ENCODE measurements around the gene RNFT2.
"Not testable (repeated sequence)": the region's sequence is repeated elsewhere in the genome, so short reads cannot be mapped to it uniquely, and the experiment has no call there.

The RNFT2 gene

GRCh38 chr12:116739381-116739887 lies 1.3 kb downstream of the RNFT2 start:
- in situ Hi-C loops (cut with MboI; ENCODE audit: low sequenced_read_pairs) = no loop called here

GRCh38 chr12:116742787-116743186 lies 4.7 kb downstream of the RNFT2 start:
- in situ Hi-C loops (cut with MboI; ENCODE audit: low sequenced_read_pairs) = not testable (repeated sequence)

- in situ Hi-C loops (cut with MboI; ENCODE audit: low sequenced_read_pairs) = no loop called here
Measured at GRCh38 chr12:116744766-116745165, 6.7 kb downstream of the RNFT2 start.

DNA sequence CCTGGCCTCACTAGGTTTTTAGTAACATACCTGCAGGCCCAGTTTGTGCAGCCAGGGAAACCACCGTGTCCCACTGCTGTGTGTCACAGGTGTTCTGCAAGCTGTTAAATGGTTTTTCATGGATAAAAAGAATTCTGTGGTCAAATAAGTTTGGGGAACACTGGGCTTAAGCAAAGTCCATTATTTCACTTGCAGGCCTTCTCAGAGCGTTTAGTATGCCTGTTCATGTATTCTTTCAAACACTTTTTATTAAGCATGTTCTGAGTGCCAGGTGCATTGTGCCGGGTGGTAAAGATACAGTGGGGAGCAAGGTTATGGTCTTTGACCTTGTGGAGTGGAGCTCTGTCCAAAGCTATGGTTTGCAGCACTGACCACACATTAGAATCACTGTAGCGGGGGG lies 7.4 kb downstream of the RNFT2 start:
- in situ Hi-C loops (cut with MboI; ENCODE audit: low sequenced_read_pairs) = no loop called here

GRCh38 chr12:116749884-116750283 lies 11.8 kb downstream of the RNFT2 start:
- in situ Hi-C loops (cut with MboI; ENCODE audit: low sequenced_read_pairs) = no loop called here

GRCh38 chr12:116750298-116750697 lies 12.2 kb downstream of the RNFT2 start:
- in situ Hi-C loops (cut with MboI; ENCODE audit: low sequenced_read_pairs) = no loop called here

GRCh38 chr12:116754097-116754496 lies 16.0 kb downstream of the RNFT2 start:
- in situ Hi-C loops (cut with MboI; ENCODE audit: low sequenced_read_pairs) = not testable (repeated sequence)

GRCh38 chr12:116754783-116755182 lies 16.7 kb downstream of the RNFT2 start:
- in situ Hi-C loops (cut with MboI; ENCODE audit: low sequenced_read_pairs) = not testable (repeated sequence)

DNA sequence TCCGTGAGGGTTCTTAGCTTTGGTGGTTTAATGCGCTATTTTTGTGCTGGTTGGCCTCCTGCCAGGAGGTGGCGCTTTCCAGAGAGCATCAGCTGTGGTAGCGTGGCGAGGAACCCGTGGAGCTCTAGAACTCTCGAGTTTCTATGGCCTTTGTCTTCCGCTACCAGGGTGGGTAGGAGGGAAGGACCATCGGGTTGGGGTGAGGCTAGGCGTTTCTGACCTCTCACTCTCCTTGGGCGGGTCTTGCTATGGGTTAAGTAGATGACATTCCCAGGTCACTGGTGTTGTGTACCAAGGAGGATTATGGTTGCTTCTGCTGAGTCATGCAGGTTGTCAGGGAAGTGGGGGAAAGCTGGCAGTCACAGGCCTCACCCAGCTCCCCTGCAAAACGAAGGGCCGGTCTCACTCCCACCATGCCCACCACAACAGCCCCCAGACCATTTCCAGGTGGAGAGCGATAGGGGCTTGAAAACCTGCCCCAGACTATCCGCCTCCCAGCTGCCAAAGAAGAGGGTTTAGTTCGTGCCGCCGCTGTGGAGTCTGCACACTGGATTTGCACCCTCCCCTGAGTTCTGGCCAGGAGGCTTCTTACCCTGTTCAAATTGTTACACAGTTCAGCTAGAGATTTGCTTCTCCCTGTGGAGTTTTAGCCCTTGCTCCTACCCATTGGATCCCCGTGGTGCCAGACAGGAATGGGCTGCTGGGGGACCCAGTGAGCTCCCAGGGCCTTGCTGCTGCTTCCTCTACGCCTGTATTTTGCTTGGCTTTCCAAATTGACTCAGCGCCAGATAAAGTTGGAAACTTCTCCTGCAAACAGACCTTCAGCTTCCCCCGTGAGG lies 21.9 kb downstream of the RNFT2 start:
- in situ Hi-C loops (cut with MboI; ENCODE audit: low sequenced_read_pairs) = no loop called here

DNA sequence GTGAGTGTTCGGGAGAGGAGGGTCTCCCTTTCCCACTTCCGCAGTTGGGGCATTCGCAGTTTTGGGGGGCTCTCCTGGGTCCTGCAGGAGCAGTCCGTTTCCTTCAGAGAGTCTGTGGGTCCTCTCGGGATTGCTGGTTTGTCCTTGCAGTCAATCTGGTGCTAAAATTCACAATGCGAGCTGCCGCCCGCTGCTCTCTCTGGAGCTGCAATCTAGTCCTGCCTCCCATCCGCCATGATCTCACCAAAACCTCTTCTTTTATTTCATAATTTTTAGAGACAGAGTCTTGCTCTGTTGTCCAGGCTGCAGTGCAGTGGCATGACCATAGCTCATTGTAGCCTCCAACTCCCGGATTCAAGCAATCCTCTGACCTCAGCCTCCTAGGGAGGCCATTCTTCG lies 22.5 kb downstream of the RNFT2 start:
- in situ Hi-C loops (cut with MboI; ENCODE audit: low sequenced_read_pairs) = no loop called here

DNA sequence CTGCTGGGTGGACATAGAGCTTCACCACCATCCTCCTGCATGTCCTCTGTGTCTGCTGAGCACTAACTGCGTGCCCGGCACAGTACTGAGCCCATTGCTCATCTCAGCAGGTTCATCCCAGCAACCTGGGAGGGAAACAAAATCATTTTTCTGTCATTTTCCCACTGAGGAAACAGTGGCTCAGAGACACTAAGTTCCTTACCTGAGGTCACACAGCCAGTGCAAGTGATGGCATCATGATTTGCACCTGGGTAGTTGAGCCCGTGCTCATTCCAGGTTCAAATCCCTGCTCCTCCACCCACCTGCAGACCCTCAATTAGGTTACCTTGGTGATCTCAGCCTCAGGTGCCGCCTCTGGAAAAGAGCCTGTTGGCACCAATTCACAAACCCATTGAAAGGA lies 23.4 kb downstream of the RNFT2 start:
- in situ Hi-C loops (cut with MboI; ENCODE audit: low sequenced_read_pairs) = no loop called here

DNA sequence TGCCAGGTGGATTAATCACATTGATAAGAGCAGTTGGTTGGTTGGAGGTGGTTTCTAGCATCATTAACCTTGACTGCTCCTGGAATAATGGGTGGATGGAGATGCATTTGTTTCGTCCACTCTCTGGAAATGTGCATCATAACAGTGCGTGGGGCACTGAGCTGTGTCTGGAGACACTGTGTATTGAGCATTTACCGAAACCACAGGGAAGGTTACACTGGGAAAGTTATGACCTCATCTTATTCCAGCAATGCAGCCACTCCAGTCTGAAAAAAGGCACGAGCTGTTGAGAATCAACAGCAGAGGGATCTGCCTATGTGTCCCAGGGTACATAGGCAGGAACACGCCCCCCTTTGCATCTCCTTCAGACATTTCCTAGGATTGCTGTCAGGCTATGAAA lies 27.2 kb downstream of the RNFT2 start:
- in situ Hi-C loops (cut with MboI; ENCODE audit: low sequenced_read_pairs) = no loop called here

- in situ Hi-C loops (cut with MboI; ENCODE audit: low sequenced_read_pairs) = no loop called here
Measured at GRCh38 chr12:116766285-116766684, 28.2 kb downstream of the RNFT2 start.

DNA sequence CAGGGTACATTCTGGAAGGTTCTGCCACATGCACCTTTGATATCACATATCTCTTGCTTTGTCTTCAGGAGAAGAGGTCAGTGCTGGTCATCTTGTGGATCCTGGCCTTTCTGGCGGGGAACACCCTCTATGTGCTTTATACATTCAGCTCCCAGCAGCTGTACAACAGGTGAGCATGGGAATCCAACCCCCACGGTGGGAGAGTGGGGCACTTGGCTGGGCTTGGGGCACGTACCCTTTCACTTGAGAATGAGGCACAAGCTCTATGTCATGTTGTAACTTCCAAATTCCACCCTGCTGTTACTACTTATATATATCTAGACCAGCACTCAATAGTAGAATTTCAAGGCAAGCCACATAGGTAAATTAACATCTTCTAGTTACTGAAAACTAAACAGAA lies 28.6 kb downstream of the RNFT2 start:
- in situ Hi-C loops (cut with MboI; ENCODE audit: low sequenced_read_pairs) = no loop called here

GRCh38 chr12:116771651-116772050 lies 33.5 kb downstream of the RNFT2 start:
- in situ Hi-C loops (cut with MboI; ENCODE audit: low sequenced_read_pairs) = no loop called here

GRCh38 chr12:116773276-116773731 lies 35.2 kb downstream of the RNFT2 start:
- in situ Hi-C loops (cut with MboI; ENCODE audit: low sequenced_read_pairs) = no loop called here

DNA sequence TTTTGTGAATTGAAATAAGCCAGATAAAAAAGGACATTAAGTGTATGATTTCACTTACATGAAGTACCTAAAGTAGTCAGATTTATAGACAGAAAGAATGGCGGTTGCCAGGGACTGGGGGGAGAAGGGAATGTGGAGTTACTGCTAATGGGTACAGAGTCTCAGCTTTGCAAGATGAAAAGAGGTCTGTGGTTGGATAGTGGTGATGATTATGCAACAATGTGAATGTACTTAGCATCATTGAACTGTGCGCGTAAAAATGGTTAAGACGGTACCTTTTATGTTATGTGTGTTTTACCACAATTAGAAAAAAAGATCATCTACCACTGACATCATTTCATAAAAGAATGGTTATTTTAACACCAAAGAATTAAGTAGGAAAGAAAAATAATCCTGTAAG lies 35.9 kb downstream of the RNFT2 start:
- in situ Hi-C loops (cut with MboI; ENCODE audit: low sequenced_read_pairs) = no loop called here

GRCh38 chr12:116777245-116777644 lies 39.1 kb downstream of the RNFT2 start:
- in situ Hi-C loops (cut with MboI; ENCODE audit: low sequenced_read_pairs) = no loop called here

DNA sequence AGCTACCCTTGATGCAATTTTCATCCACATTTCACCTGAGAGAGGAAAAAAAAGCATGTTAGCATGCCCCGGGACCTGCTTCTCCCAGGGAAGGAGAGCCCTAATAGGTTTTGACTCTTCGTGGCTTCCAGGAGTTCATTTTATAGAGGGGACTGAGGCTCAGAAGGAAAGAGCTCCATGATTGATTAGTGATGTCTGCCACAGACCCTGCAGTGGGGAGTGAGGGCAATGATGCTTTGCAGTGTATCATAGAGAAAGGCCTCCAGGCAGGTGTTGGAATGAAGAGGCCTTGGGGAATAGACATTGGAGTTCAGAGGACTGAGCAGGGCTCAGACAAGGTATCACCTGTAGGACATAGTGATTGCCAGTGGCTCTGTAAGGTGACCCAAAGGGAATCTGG lies 41.5 kb downstream of the RNFT2 start:
- in situ Hi-C loops (cut with MboI; ENCODE audit: low sequenced_read_pairs) = no loop called here

DNA sequence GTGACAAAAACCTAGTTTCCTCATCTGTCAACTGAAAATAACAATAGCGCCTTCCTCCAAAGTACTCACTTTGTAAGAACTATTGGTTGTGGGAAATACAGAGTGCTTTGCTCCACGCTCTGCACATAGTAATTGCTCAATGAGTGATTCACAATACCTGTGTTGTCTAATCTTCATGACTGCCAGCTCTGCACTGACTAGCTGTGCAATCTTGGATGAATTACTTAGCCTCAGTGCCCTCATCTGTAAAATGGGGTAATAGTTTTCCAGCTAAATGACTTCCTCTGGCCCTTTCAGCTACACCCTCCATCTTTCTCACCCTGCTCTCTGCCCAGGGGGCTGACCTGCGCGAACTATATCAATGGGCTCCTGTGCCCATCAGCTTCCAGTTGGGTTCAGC lies 42.8 kb downstream of the RNFT2 start:
- in situ Hi-C loops (cut with MboI; ENCODE audit: low sequenced_read_pairs) = no loop called here

GRCh38 chr12:116783525-116784237 lies 45.6 kb downstream of the RNFT2 start:
- in situ Hi-C loops (cut with MboI; ENCODE audit: low sequenced_read_pairs) = no loop called here

GRCh38 chr12:116784238-116784612 lies 46.1 kb downstream of the RNFT2 start:
- in situ Hi-C loops (cut with MboI; ENCODE audit: low sequenced_read_pairs) = no loop called here
